ENCODE results near the gene C1QBP. TPM values are rescaled to one million over a fixed set of nuclear protein-coding genes. Genes with fewer than 3 reads are reported as not detected.
A peak's percentile ranks its signal among the peaks of the same experiment; 100 is the strongest.
"Not testable (repeated sequence)": the region's sequence is repeated elsewhere in the genome, so short reads cannot be mapped to it uniquely, and the experiment has no call there.

The C1QBP gene
- polyA plus RNA-seq, 1 donor from 2014 or later, result 247 TPM

DNA sequence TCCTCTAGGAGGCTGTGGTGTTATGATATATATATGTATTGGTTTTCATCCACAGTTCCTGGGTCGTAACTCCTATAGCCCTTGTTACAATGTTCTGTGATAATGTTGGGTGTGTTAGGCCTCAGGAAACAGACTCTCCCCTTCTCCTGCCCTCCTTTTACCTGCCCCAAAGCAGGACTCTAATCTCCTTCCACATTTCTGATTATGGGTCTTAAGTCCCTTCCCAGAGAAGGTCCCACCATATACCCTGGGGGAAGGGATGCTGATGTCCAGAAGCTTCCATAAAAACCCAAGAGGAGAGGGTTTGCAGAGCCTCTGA lies 450 bp upstream of the C1QBP start:
- peak overlapping the region; percentile 60 for H3K4me2 ChIP-seq (ENCODE audit: low read length)
- TF ChIP-seq SMC3 (conservative IDR thresholded peaks at IDR 0.05; ENCODE audit: poor library complexity), result no peak
- TF ChIP-seq EP300 (conservative IDR thresholded peaks at IDR 0.05; ENCODE audit: poor library complexity, severe bottlenecking), result no peak
- TF ChIP-seq, protein P1, sequence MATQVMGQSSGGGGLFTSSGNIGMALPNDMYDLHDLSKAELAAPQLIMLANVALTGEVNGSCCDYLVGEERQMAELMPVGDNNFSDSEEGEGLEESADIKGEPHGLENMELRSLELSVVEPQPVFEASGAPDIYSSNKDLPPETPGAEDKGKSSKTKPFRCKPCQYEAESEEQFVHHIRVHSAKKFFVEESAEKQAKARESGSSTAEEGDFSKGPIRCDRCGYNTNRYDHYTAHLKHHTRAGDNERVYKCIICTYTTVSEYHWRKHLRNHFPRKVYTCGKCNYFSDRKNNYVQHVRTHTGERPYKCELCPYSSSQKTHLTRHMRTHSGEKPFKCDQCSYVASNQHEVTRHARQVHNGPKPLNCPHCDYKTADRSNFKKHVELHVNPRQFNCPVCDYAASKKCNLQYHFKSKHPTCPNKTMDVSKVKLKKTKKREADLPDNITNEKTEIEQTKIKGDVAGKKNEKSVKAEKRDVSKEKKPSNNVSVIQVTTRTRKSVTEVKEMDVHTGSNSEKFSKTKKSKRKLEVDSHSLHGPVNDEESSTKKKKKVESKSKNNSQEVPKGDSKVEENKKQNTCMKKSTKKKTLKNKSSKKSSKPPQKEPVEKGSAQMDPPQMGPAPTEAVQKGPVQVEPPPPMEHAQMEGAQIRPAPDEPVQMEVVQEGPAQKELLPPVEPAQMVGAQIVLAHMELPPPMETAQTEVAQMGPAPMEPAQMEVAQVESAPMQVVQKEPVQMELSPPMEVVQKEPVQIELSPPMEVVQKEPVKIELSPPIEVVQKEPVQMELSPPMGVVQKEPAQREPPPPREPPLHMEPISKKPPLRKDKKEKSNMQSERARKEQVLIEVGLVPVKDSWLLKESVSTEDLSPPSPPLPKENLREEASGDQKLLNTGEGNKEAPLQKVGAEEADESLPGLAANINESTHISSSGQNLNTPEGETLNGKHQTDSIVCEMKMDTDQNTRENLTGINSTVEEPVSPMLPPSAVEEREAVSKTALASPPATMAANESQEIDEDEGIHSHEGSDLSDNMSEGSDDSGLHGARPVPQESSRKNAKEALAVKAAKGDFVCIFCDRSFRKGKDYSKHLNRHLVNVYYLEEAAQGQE (IDR thresholded peaks at IDR 0.05; ENCODE audit: borderline replicate concordance), result no peak
- TF ChIP-seq, protein P2, sequence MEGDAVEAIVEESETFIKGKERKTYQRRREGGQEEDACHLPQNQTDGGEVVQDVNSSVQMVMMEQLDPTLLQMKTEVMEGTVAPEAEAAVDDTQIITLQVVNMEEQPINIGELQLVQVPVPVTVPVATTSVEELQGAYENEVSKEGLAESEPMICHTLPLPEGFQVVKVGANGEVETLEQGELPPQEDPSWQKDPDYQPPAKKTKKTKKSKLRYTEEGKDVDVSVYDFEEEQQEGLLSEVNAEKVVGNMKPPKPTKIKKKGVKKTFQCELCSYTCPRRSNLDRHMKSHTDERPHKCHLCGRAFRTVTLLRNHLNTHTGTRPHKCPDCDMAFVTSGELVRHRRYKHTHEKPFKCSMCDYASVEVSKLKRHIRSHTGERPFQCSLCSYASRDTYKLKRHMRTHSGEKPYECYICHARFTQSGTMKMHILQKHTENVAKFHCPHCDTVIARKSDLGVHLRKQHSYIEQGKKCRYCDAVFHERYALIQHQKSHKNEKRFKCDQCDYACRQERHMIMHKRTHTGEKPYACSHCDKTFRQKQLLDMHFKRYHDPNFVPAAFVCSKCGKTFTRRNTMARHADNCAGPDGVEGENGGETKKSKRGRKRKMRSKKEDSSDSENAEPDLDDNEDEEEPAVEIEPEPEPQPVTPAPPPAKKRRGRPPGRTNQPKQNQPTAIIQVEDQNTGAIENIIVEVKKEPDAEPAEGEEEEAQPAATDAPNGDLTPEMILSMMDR (IDR thresholded peaks at IDR 0.05; ENCODE audit: poor library complexity, severe bottlenecking), result no peak
- H3K9ac ChIP-seq (ENCODE audit: low read length), result peak overlapping the region; percentile 58
- H4K20me1 ChIP-seq (ENCODE audit: insufficient read depth), result no peaks in the 10 kb centered on the region
- no peaks in the 10 kb centered on the region for H3K36me3 ChIP-seq (ENCODE audit: insufficient read depth, low read length)
- H3F3A ChIP-seq (ENCODE audit: insufficient read depth, low read length, poor library complexity, severe bottlenecking), result no peaks in the 10 kb centered on the region
- H3K9me3 ChIP-seq (ENCODE audit: low read length), result no peaks in the 10 kb centered on the region
- no peaks in the 10 kb centered on the region for H3K27me3 ChIP-seq (ENCODE audit: insufficient read depth, low read depth, low read length)
- peak overlapping the region; percentile 50 for H3K27ac ChIP-seq (ENCODE audit: low read length)
- peaks cover 29% of the 10 kb centered on the region for H3K79me2 ChIP-seq (replicated peaks; ENCODE audit: insufficient read depth, low read length)
- H2AFZ ChIP-seq (ENCODE audit: low read depth, low read length), result peak overlapping the region; percentile 18
- peak overlapping the region; percentile 76 for H3K4me3 ChIP-seq (ENCODE audit: low read length)
- H3K9me2 ChIP-seq (ENCODE audit: insufficient read depth, low read length), result no peaks in the 10 kb centered on the region

DNA sequence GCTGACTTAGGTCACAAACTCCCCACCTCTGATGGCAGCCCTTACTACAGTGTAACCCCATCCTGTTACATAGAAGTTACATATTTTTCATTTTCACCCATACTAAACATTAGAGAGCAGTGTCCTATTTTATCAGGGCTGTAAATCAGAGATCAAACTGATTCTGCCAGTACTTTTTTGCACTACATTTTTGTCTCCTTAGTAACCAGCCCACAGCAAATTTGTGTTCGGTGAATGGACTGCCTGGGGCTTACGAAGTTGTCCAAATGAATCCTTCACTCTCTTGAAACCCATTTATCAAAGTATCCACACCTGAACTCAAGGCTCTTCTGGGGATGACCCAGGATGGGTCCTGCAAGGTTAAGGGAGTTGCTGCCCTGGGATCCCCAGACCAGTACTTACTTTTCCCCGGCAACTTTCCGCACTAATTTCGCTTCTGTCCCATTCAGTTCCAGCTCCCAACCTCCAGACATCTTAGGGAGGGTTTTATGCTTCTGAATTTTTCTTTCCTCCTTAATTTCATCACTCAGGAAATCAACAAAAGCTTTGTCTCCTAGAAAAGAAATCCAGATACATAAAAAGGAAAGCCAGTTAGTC lies 1.1 kb downstream of the C1QBP start:
- peak overlapping the region; percentile 76 for H3K9ac ChIP-seq (ENCODE audit: low read length)
- no peaks in the 10 kb centered on the region for H3K9me2 ChIP-seq (ENCODE audit: insufficient read depth, low read length)
- peaks cover 29% of the 10 kb centered on the region for H3K79me2 ChIP-seq (replicated peaks; ENCODE audit: insufficient read depth, low read length)
- H3K4me3 ChIP-seq (ENCODE audit: low read length), result peak overlapping the region; percentile 76
- no peaks in the 10 kb centered on the region for H3K27me3 ChIP-seq (ENCODE audit: insufficient read depth, low read depth, low read length)
- H3K4me2 ChIP-seq (ENCODE audit: low read length), result peak overlapping the region; percentile 40
- no peak overlapping the region for H2AFZ ChIP-seq (ENCODE audit: low read depth, low read length)
- TF ChIP-seq TAF1 (IDR thresholded peaks at IDR 0.05; ENCODE audit: low read depth), result no peak
- TF ChIP-seq MXI1 (conservative IDR thresholded peaks at IDR 0.05; ENCODE audit: poor library complexity, severe bottlenecking), result no peak
- no peak for TF ChIP-seq POLR2AphosphoS5 (IDR thresholded peaks at IDR 0.05)
- no peak for TF ChIP-seq RAD21 (conservative IDR thresholded peaks at IDR 0.05)
- TF ChIP-seq SMC3 (conservative IDR thresholded peaks at IDR 0.05; ENCODE audit: poor library complexity), result no peak
- TF ChIP-seq, protein P2 (IDR thresholded peaks at IDR 0.05; ENCODE audit: poor library complexity, severe bottlenecking), result no peak
- no peak for TF ChIP-seq EZH2 (IDR thresholded peaks at IDR 0.05; ENCODE audit: borderline replicate concordance, insufficient read depth, low read length, poor library complexity, severe bottlenecking)
- TF ChIP-seq, protein P1 (IDR thresholded peaks at IDR 0.05; ENCODE audit: borderline replicate concordance), result no peak
- no peak for TF ChIP-seq EP300 (conservative IDR thresholded peaks at IDR 0.05; ENCODE audit: poor library complexity, severe bottlenecking)
- no peaks in the 10 kb centered on the region for H4K20me1 ChIP-seq (ENCODE audit: insufficient read depth)
- H3F3A ChIP-seq (ENCODE audit: insufficient read depth, low read length, poor library complexity, severe bottlenecking), result no peaks in the 10 kb centered on the region
- no peak overlapping the region for H3K27ac ChIP-seq (ENCODE audit: low read length)
- H3K36me3 ChIP-seq (ENCODE audit: insufficient read depth, low read length), result peaks cover 10% of the 10 kb centered on the region
- H3K9me3 ChIP-seq (ENCODE audit: low read length), result no peaks in the 10 kb centered on the region

DNA sequence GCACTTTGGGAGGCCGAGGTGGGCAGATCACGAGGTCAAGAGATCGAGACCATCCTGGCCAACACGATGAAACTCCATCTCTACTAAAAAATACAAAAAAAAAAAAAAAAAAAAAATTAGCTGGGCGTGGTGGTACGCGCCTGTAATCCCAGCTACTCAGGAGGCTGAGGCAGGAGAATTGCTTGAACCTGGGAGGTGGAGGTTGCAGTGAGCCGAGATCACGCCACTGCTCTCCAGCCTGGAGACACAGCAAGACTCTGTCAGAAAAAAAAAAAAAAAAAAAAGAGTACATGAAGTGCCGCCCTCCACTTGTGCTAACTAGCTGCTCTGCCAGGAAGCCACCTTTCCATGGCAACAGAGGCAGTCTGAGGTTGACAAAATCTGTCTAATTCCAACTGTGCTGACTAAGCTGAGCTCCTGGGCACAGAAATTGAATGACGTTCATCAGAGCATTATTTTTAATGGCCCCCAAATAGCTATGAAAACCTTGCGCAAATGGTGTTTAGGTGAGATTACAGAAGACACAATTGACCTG lies 3.1 kb downstream of the C1QBP start:
- not testable (repeated sequence) for H3K4me3 ChIP-seq (ENCODE audit: low read length); H3K9me3 ChIP-seq (ENCODE audit: low read length); H4K20me1 ChIP-seq (ENCODE audit: insufficient read depth); H3K9me2 ChIP-seq (ENCODE audit: insufficient read depth, low read length); H3K27me3 ChIP-seq (ENCODE audit: insufficient read depth, low read depth, low read length); H3F3A ChIP-seq (ENCODE audit: insufficient read depth, low read length, poor library complexity, severe bottlenecking); H3K36me3 ChIP-seq (ENCODE audit: insufficient read depth, low read length); H3K9ac ChIP-seq (ENCODE audit: low read length); H3K27ac ChIP-seq (ENCODE audit: low read length); H2AFZ ChIP-seq (ENCODE audit: low read depth, low read length); H3K4me2 ChIP-seq (ENCODE audit: low read length)
- H3K79me2 ChIP-seq (replicated peaks; ENCODE audit: insufficient read depth, low read length), result peaks cover 29% of the 10 kb centered on the region

All from neural cell (in vitro differentiated cells).